ENCODE data around the gene MXD3.

DNA sequence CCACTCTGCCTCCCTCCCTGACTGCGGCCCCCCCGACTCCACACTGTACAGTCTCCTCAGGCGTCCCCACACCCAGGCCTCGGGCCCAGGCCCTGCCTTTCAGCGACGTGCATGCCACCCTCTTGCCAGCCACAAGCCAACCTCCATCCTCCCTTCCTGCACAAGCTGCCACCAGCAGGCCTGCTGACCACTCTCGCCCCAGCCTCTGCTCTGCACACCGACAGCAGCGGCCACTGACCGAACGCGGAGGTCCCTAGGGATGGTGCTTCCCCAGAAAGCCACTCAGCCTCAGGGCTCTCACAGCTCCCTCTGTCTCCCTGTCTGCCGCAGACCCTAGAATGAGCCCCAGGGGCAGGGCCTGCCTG is 21.2 kb upstream of the MXD3 start:
- TF ChIP-seq, protein P1, sequence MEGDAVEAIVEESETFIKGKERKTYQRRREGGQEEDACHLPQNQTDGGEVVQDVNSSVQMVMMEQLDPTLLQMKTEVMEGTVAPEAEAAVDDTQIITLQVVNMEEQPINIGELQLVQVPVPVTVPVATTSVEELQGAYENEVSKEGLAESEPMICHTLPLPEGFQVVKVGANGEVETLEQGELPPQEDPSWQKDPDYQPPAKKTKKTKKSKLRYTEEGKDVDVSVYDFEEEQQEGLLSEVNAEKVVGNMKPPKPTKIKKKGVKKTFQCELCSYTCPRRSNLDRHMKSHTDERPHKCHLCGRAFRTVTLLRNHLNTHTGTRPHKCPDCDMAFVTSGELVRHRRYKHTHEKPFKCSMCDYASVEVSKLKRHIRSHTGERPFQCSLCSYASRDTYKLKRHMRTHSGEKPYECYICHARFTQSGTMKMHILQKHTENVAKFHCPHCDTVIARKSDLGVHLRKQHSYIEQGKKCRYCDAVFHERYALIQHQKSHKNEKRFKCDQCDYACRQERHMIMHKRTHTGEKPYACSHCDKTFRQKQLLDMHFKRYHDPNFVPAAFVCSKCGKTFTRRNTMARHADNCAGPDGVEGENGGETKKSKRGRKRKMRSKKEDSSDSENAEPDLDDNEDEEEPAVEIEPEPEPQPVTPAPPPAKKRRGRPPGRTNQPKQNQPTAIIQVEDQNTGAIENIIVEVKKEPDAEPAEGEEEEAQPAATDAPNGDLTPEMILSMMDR (conservative IDR thresholded peaks at IDR 0.05; ENCODE audit: low read length): no peak
- TF ChIP-seq EZH2phosphoT487 (IDR thresholded peaks at IDR 0.05; ENCODE audit: borderline replicate concordance, low read depth, low read length): no peak
